Lung (tissue), 12 donors: Measurements from ENCODE around the gene PTDSS2. TPM values are rescaled to one million over a fixed set of nuclear protein-coding genes. Genes with fewer than 3 reads are reported as not detected.

Experiments
- ATAC-seq: fragments of 200-7000 bp; cut with Tn5 transposase; one replicate; pipeline ENCODE4 v1.9.1; 2020; ENCODE audit warnings: moderate number of reproducible peaks; ENCODE audit not compliant: insufficient read depth, low FRiP score
- DNase-seq, 3 donors: peaks; one replicate each; pipeline ENCODE4 v3.0.0-alpha.2; 2013 to 2017
- H3K27ac ChIP-seq, 2 donors: one replicate each; pipeline ENCODE4 v1.5.1; 2013; ENCODE audit warnings: mild to moderate bottlenecking in 2 of 2, moderate library complexity in 2 of 2, control low read depth in 1 of 2, inconsistent platforms in 1 of 2, low read depth in 1 of 2, low read length in 1 of 2
- H3K27me3 ChIP-seq, 3 donors: one replicate each; pipeline ENCODE4 v1.5.1; 2013; ENCODE audit warnings: low read length in 2 of 3; ENCODE audit not compliant: control insufficient read depth in 3 of 3, insufficient read depth in 3 of 3
- H3K36me3 ChIP-seq, 4 donors: one replicate each; pipeline ENCODE4 v1.5.1; 2013; ENCODE audit warnings: low read length in 4 of 4, mild to moderate bottlenecking in 1 of 4, moderate library complexity in 1 of 4; ENCODE audit not compliant: control insufficient read depth in 4 of 4, insufficient read depth in 4 of 4
- H3K4me1 ChIP-seq, 5 donors: one replicate each; pipeline ENCODE4 v1.5.1; 2013; ENCODE audit warnings: low read length in 5 of 5, mild to moderate bottlenecking in 2 of 5, moderate library complexity in 1 of 5; ENCODE audit not compliant: control insufficient read depth in 5 of 5, insufficient read depth in 5 of 5
- H3K4me3 ChIP-seq: one replicate; pipeline ENCODE4 v1.5.1; 2013; ENCODE audit warnings: mild to moderate bottlenecking, control low read depth, moderate library complexity
- H3K9ac ChIP-seq, 2 donors: one replicate each; pipeline ENCODE4 v1.5.1; 2013; ENCODE audit warnings: low read length in 2 of 2, control low read depth in 1 of 2; ENCODE audit not compliant: insufficient read depth in 1 of 2
- H3K9me3 ChIP-seq, 4 donors: one replicate each; pipeline ENCODE4 v1.5.1; 2013; ENCODE audit warnings: low read length in 3 of 4, mild to moderate bottlenecking in 1 of 4, moderate library complexity in 1 of 4; ENCODE audit not compliant: control insufficient read depth in 4 of 4, insufficient read depth in 3 of 4
- CTCF ChIP-seq: IDR thresholded peaks from 2 replicates; pipeline ENCODE4 v1.5.1; 2012; ENCODE audit warnings: mild to moderate bottlenecking; ENCODE audit errors: control extremely low read depth, extremely low read depth
- WGBS, 2 donors: extraction: QIAGEN DNeasy Blood & Tissue Kit; methylation state at CpG; one replicate each; pipeline ENCODE4 v1.1.7; 2013; 5-methylcytosine and 5-hydroxymethylcytosine counted together
- polyA plus RNA-seq, 2 donors: library from polyadenylated mRNA; stranded (reverse); fragments of 200-250 nt; gene quantifications; one replicate each; pipeline ENCODE4 v1.2.1, GENCODE V29; 2013
- total RNA-seq, 2 donors: library from RNA; depleted of rRNA in 1 of 2; stranded (reverse); fragments of >200 nt in 1 of 2; gene quantifications; one replicate each; pipeline ENCODE4 v1.2.1, GENCODE V29; 2014 to 2021
- donor health status: control.
- donor health status: control.
- donor health status: Bipolar disorder and iron deficiency.
- donor health status: healthy.
- donor health status: DM: yes; HTN: yes; CAD: no.

Gene PTDSS2
- total and polyA plus RNA-seq, 4 donors = 20.4 to 36.5 (median 28.1) TPM

DNA sequence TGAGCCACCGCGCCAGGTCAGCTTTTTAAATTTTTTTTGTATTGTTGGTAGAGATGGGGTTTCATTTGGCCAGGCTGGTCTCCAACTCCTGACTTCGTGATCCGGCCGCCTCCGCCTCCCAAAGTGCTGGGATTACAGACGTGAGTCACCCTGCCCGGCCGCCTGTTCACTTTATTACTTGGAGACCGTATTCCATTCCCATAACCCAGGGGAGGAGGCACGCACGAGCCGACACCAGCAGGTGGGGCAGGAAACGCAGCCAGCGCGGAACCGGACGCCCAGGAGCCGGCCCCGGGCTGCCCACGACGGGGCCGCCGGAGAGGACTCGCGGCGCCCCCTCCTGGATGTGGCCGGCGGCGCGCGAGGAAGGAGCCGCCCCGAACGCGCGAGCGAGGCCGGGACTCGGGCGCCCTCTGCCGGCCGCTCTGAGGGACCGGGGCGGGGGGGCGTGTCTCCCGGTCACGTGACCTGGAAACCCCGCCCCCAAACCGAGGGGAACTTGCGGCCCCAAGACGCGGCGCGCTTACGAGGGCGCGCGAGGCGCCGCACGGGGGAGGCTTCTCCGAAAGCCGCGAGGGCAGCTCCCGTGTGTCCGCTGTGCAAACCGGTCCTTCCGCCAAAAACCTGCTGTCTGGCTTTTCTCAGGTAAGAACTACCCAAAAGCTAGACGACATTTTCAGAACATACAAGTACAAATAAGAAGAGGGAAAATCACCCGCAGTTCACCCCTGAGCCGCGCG is 68.6 kb downstream of the PTDSS2 start:
- no peaks in the 10 kb centered on the region for H3K4me1 ChIP-seq
- WGBS, 2 donors = 7 to 16% methylated on average over 48 to 74 of the region's 74 CpGs
- TF ChIP-seq CTCF = peak; percentile 97
- ATAC-seq = peak; percentile 99
- peaks cover 0 to 5% (median 0%) of the 10 kb centered on the region in 4 donors for H3K36me3 ChIP-seq
- no peaks in the 10 kb centered on the region for H3K9me3 ChIP-seq
- H3K4me3 ChIP-seq = no peak overlapping the region
- peak overlapping the region; percentile 54 to 79 for H3K27ac ChIP-seq
- DNase-seq = peak; percentile 59 to 80 (median 76)
- H3K27me3 ChIP-seq = no peaks in the 10 kb centered on the region
- H3K9ac ChIP-seq = no peak overlapping the region

- H3K9ac ChIP-seq = no peak overlapping the region
- ATAC-seq (no peak), DNase-seq (no peak)
- H3K27ac ChIP-seq = no peak overlapping the region
- 95% methylated on average over 39 of the region's 39 CpGs for WGBS, 2 donors
- H3K9me3 ChIP-seq = no peaks in the 10 kb centered on the region
- no peaks in the 10 kb centered on the region for H3K36me3 ChIP-seq
- H3K4me3 ChIP-seq = no peak overlapping the region
- no peak for TF ChIP-seq CTCF
- H3K27me3 ChIP-seq = no peaks in the 10 kb centered on the region
- no peaks in the 10 kb centered on the region for H3K4me1 ChIP-seq
Observed at GRCh38 chr11:520428-521176, 70.5 kb downstream of the PTDSS2 start.

DNA sequence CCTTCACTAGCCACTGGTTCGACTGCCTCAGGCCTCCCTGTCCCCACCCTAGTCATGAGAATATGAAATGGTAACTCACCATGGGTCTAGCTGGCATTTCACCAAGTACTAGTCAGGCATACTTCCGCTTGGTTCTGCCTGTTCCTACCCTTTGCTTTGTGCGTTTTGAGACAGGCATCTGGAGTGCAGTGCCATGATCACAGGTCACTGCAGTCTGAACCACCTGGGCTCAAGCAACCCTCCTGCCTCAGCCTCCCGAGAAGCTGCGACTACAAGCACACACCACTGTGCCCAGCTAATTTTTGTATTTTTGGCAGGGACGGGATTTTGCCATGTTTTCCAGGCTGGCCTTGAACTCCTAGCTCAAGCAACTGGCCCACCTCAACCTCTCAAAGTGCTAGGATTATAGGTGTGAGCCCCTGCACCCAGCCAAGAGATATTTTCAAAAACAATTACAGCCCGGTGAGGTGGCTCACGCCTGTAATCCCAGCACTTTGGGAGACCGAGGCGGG is 71.2 kb downstream of the PTDSS2 start:
- TF ChIP-seq CTCF = no peak
- ATAC-seq (no peak), DNase-seq (no peak)
- 88 to 94% methylated on average over 10 of the region's 10 CpGs for WGBS, 2 donors
- H3K27me3 ChIP-seq = no peaks in the 10 kb centered on the region
- H3K27ac ChIP-seq = no peak overlapping the region
- no peaks in the 10 kb centered on the region for H3K4me1 ChIP-seq
- no peak overlapping the region for H3K4me3 ChIP-seq
- no peak overlapping the region for H3K9ac ChIP-seq
- no peaks in the 10 kb centered on the region for H3K9me3 ChIP-seq
- no peaks in the 10 kb centered on the region for H3K36me3 ChIP-seq
